HepG2 (cell line): Measurements from ENCODE around the gene CD58. TPM values are rescaled to one million over a fixed set of nuclear protein-coding genes. Genes with fewer than 3 reads are reported as not detected.

Source experiments
- ARNT ChIP-seq: fragments of 450-650 bp; IDR thresholded peaks from 2 replicates; pipeline ENCODE4 v1.6.1; 2017
- DPF2 ChIP-seq: sonication (generic); formaldehyde crosslinking; IDR thresholded peaks from 2 replicates; pipeline ENCODE4 v1.4.0; 2020; ENCODE audit warnings: mild to moderate bottlenecking, low read depth, missing genetic modification reagents, borderline replicate concordance
- ELF3 ChIP-seq: IDR thresholded peaks from 2 replicates; pipeline ENCODE4 v1.6.1; 2016; ENCODE audit warnings: missing genetic modification reagents, missing compliant biosample characterization
- GABPA ChIP-seq, 2 experiments: IDR thresholded peaks; 2 replicates each; pipeline ENCODE4 v1.6.1; 2011 to 2016; ENCODE audit warnings: low read depth in 2 of 2, low read length in 1 of 2, missing biosample characterization in 1 of 2, missing genetic modification characterization in 1 of 2
- GFI1 ChIP-seq: sonication (generic); formaldehyde crosslinking; IDR thresholded peaks from 2 replicates; pipeline ENCODE4 v1.5.0; 2020; ENCODE audit warnings: missing genetic modification reagents, mild to moderate bottlenecking, borderline replicate concordance
- JUND ChIP-seq: sonication (generic); formaldehyde crosslinking; IDR thresholded peaks from 2 replicates; pipeline ENCODE4 v1.8.0; 2022; ENCODE audit warnings: mild to moderate bottlenecking, missing genetic modification reagents
- MED1 ChIP-seq: sonication (generic); formaldehyde crosslinking; IDR thresholded peaks from 2 replicates; pipeline ENCODE4 v1.4.0; 2020; ENCODE audit warnings: missing genetic modification reagents
- MIXL1 ChIP-seq: IDR thresholded peaks from 2 replicates; pipeline ENCODE4 v1.6.1; 2016
- RBAK ChIP-seq: sonication (generic); formaldehyde crosslinking; IDR thresholded peaks from 2 replicates; pipeline ENCODE4 v1.5.1; 2020; ENCODE audit warnings: mild to moderate bottlenecking, missing genetic modification reagents
- SAP130 ChIP-seq: IDR thresholded peaks from 2 replicates; pipeline ENCODE4 v1.6.1; 2016; ENCODE audit warnings: low read depth
- SOX5 ChIP-seq: IDR thresholded peaks from 2 replicates; pipeline ENCODE4 v1.6.1; 2016; ENCODE audit warnings: borderline replicate concordance
- TCF12 ChIP-seq, 2 experiments: fragments of 450-650 bp in 1 of 2; sonication (generic) in 1 of 2; formaldehyde crosslinking in 1 of 2; IDR thresholded peaks; 2 replicates each; pipeline versions ENCODE4 v1.6.1 to v1.8.0; 2017 to 2022; ENCODE audit warnings: antibody characterized with exemption in 1 of 2, mild to moderate bottlenecking in 1 of 2, missing genetic modification reagents in 1 of 2, moderate library complexity in 1 of 2
- ZFP1 ChIP-seq: IDR thresholded peaks from 2 replicates; pipeline ENCODE4 v1.6.1; 2016
- ZMAT3 ChIP-seq: sonication (generic); formaldehyde crosslinking; conservative IDR thresholded peaks from 2 replicates; pipeline ENCODE4 v1.7.0; 2021; ENCODE audit warnings: missing genetic modification reagents
- ZNF382 ChIP-seq: sonication (generic); formaldehyde crosslinking; IDR thresholded peaks from 2 replicates; pipeline ENCODE4 v1.5.0; 2020; ENCODE audit warnings: missing genetic modification reagents, mild to moderate bottlenecking, borderline replicate concordance
- ZNF75D ChIP-seq: sonication (generic); formaldehyde crosslinking; IDR thresholded peaks from 2 replicates; pipeline ENCODE4 v1.8.1; 2023; ENCODE audit warnings: missing genetic modification reagents, mild to moderate bottlenecking, borderline replicate concordance
- polyA plus RNA-seq, 8 experiments: library from polyadenylated mRNA; depleted of rRNA in 3 of 8; stranded (reverse) in 7 of 8; unstranded in 1 of 8; fragments of >200 nt; fragmentation: Illumina TruSeq in 4 of 8; extraction: Trizol in 4 of 8; gene quantifications; 2 replicates each; pipeline versions ENCODE4 v1.2.1 to v1.2.3, GENCODE V29; 2011 to 2016; ENCODE audit warnings: low read depth in 4 of 8, missing spikeins in 1 of 8, mixed read lengths in 1 of 8; ENCODE audit not compliant: insufficient read depth in 1 of 8
- total RNA-seq, 5 experiments: library from RNA; depleted of rRNA; stranded (reverse); fragments of >200 nt; fragmentation: Illumina TruSeq; extraction: Trizol; gene quantifications; 2 replicates each; pipeline ENCODE4 v1.2.3, GENCODE V29; 2016; ENCODE audit warnings: low read depth in 1 of 5
- TF ChIP-seq, protein P1 (sequence below): IDR thresholded peaks from 2 replicates; pipeline ENCODE4 v1.6.1; 2016; ENCODE audit warnings: mild to moderate bottlenecking
- TF ChIP-seq, protein P2 (sequence below): sonication (generic); formaldehyde crosslinking; IDR thresholded peaks from 2 replicates; pipeline ENCODE4 v1.5.1; 2020; ENCODE audit warnings: mild to moderate bottlenecking, missing genetic modification reagents, moderate library complexity
- TF ChIP-seq, protein P3 (sequence below): sonication (generic); formaldehyde crosslinking; IDR thresholded peaks from 2 replicates; pipeline ENCODE4 v1.4.0; 2020; ENCODE audit warnings: missing genetic modification reagents, borderline replicate concordance
- TF ChIP-seq, protein P4 (sequence below): IDR thresholded peaks from 2 replicates; pipeline ENCODE4 v1.6.1; 2012; ENCODE audit warnings: low read depth, low read length, improper control_type of control experiment

CD58 gene
- total and polyA plus RNA-seq, 2 of the 13 experiments (the other 11 are each of a cell fraction or from before 2014, with no cell fraction given): 9.4 to 13.5 TPM

DNA sequence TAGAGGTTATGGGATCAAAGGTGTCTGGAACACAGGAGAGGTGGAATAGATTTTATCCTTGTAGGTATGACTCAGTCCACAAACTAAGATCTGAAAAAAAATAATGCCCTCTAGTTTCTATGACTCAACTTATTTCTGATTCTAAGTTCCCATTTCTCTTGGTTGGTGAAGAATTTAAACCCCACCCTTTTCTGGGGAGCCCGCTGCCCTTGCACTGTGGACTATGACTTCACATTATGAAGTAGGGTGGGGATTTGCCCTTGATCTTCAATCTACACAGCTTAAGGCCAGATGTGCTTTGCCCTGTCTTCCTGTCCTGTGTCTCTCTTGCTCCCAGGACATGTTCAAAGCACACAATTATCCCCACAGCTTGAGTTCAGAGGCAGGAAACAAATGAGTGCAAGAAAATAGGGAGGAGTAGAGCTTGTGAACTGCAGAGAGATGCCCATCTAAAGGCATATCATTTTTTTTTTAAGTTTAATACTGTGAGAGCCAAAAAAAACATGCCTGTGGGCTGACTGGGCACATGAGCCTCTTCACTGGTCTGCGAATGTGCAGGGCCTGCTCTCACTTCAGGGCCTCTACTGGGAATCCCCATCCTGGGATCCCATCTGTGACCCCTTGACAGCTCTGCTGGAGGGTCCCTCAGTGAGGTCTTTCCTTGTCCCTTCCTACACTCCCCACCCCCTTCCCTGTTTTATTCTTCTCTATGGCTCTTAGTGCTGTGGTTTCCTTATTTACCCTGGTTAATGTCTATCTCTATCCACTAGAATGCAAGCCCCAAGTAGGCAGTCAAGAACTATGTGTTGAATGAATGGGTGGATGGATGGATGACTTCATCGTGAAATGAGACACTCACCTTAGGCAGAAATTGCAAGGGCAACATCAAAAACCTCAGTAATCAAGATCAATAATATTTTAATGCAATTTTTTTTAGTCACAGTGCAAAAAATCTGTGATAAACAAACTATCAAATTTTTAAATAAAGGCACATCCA is 61.5 kb downstream of the CD58 start (continued):
- TF ChIP-seq, protein P1, sequence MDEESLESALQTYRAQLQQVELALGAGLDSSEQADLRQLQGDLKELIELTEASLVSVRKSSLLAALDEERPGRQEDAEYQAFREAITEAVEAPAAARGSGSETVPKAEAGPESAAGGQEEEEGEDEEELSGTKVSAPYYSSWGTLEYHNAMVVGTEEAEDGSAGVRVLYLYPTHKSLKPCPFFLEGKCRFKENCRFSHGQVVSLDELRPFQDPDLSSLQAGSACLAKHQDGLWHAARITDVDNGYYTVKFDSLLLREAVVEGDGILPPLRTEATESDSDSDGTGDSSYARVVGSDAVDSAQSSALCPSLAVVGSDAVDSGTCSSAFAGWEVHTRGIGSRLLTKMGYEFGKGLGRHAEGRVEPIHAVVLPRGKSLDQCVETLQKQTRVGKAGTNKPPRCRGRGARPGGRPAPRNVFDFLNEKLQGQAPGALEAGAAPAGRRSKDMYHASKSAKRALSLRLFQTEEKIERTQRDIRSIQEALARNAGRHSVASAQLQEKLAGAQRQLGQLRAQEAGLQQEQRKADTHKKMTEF: 0 out of 2 replicates have a peak, but pooled peaks have one; percentile 42
- TF ChIP-seq RBAK: no peak
- TF ChIP-seq GABPA (IDR thresholded peaks at IDR 0.05; ENCODE audit: low read depth, low read length): no peak
- TF ChIP-seq GABPA (CRISPR knock-in tag; IDR thresholded peaks at IDR 0.05; ENCODE audit: low read depth): peak; percentile 43; the same call in 1 of the 2 replicates
- 0 out of 2 replicates have a peak, but pooled peaks have one; percentile 43 for TF ChIP-seq DPF2 (CRISPR knock-in tag)
- TF ChIP-seq, protein P2, sequence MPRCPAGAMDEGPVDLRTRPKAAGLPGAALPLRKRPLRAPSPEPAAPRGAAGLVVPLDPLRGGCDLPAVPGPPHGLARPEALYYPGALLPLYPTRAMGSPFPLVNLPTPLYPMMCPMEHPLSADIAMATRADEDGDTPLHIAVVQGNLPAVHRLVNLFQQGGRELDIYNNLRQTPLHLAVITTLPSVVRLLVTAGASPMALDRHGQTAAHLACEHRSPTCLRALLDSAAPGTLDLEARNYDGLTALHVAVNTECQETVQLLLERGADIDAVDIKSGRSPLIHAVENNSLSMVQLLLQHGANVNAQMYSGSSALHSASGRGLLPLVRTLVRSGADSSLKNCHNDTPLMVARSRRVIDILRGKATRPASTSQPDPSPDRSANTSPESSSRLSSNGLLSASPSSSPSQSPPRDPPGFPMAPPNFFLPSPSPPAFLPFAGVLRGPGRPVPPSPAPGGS (CRISPR knock-in tag): no peak
- no peak for TF ChIP-seq ZMAT3
- TF ChIP-seq MED1: peak; percentile 70
- TF ChIP-seq ZFP1 (CRISPR knock-in tag): 0 out of 2 replicates have a peak, but pooled peaks have one; percentile 49
- no peak for TF ChIP-seq TCF12 (IDR thresholded peaks at IDR 0.05)
- no peak for TF ChIP-seq TCF12 (CRISPR knock-in tag; IDR thresholded peaks at IDR 0.05)
- TF ChIP-seq, protein P3, sequence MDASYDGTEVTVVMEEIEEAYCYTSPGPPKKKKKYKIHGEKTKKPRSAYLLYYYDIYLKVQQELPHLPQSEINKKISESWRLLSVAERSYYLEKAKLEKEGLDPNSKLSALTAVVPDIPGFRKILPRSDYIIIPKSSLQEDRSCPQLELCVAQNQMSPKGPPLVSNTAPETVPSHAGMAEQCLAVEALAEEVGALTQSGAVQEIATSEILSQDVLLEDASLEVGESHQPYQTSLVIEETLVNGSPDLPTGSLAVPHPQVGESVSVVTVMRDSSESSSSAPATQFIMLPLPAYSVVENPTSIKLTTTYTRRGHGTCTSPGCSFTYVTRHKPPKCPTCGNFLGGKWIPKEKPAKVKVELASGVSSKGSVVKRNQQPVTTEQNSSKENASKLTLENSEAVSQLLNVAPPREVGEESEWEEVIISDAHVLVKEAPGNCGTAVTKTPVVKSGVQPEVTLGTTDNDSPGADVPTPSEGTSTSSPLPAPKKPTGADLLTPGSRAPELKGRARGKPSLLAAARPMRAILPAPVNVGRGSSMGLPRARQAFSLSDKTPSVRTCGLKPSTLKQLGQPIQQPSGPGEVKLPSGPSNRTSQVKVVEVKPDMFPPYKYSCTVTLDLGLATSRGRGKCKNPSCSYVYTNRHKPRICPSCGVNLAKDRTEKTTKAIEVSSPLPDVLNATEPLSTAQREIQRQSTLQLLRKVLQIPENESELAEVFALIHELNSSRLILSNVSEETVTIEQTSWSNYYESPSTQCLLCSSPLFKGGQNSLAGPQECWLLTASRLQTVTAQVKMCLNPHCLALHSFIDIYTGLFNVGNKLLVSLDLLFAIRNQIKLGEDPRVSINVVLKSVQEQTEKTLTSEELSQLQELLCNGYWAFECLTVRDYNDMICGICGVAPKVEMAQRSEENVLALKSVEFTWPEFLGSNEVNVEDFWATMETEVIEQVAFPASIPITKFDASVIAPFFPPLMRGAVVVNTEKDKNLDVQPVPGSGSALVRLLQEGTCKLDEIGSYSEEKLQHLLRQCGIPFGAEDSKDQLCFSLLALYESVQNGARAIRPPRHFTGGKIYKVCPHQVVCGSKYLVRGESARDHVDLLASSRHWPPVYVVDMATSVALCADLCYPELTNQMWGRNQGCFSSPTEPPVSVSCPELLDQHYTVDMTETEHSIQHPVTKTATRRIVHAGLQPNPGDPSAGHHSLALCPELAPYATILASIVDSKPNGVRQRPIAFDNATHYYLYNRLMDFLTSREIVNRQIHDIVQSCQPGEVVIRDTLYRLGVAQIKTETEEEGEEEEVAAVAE (CRISPR knock-in tag): peak; percentile 17; the same call in 1 of the 2 replicates
- TF ChIP-seq JUND: 0 out of 2 replicates have a peak, but pooled peaks have one; percentile 38
- TF ChIP-seq SAP130 (CRISPR knock-in tag): peak; percentile 54
- TF ChIP-seq MIXL1 (CRISPR knock-in tag): peak; percentile 83
- TF ChIP-seq ZNF382: no peak
- peak; percentile 77; the same call in 1 of the 2 replicates for TF ChIP-seq ELF3 (CRISPR knock-in tag)
- TF ChIP-seq ARNT: no peak
- TF ChIP-seq, protein P4, sequence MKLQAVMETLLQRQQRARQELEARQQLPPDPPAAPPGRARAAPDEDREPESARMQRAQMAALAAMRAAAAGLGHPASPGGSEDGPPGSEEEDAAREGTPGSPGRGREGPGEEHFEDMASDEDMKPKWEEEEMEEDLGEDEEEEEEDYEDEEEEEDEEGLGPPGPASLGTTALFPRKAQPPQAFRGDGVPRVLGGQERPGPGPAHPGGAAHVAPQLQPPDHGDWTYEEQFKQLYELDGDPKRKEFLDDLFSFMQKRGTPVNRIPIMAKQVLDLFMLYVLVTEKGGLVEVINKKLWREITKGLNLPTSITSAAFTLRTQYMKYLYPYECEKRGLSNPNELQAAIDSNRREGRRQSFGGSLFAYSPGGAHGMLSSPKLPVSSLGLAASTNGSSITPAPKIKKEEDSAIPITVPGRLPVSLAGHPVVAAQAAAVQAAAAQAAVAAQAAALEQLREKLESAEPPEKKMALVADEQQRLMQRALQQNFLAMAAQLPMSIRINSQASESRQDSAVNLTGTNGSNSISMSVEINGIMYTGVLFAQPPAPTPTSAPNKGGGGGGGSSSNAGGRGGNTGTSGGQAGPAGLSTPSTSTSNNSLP: peak; percentile 86; the same call in 1 of the 2 replicates
- TF ChIP-seq SOX5 (CRISPR knock-in tag): peak; percentile 74; the same call in 1 of the 2 replicates
- no peak for TF ChIP-seq ZNF75D (CRISPR knock-in tag)
- 0 out of 2 replicates have a peak, but pooled peaks have one; percentile 37 for TF ChIP-seq GFI1 (CRISPR knock-in tag)
